Liver (tissue), 9 donors: ENCODE measurements around the gene KAZN. TPM values are rescaled to one million over a fixed set of nuclear protein-coding genes. Genes with fewer than 3 reads are reported as not detected.

Experiments used
- DNase-seq: peaks from one replicate; pipeline ENCODE4 v3.0.0-alpha.2; 2017; ENCODE audit warnings: low spot score
- H3K27ac ChIP-seq, 2 donors: one replicate each; pipeline ENCODE4 v1.7.0; 2013; ENCODE audit warnings: inconsistent platforms in 2 of 2, low read length in 2 of 2, control low read depth in 1 of 2, low read depth in 1 of 2, mild to moderate bottlenecking in 1 of 2
- H3K27me3 ChIP-seq, 4 donors: one replicate each; pipeline versions ENCODE4 v1.6.1 to v1.7.0; 2013; ENCODE audit warnings: low read length in 3 of 4, inconsistent platforms in 1 of 4, mild to moderate bottlenecking in 1 of 4, moderate library complexity in 1 of 4; ENCODE audit not compliant: control insufficient read depth in 4 of 4, insufficient read depth in 4 of 4
- H3K36me3 ChIP-seq, 4 donors: one replicate each; pipeline versions ENCODE4 v1.6.1 to v1.7.0; 2013; ENCODE audit warnings: low read length in 3 of 4, mild to moderate bottlenecking in 3 of 4, low read depth in 1 of 4, moderate library complexity in 1 of 4; ENCODE audit not compliant: control insufficient read depth in 4 of 4, insufficient read depth in 3 of 4
- H3K4me1 ChIP-seq, 4 donors: one replicate each; pipeline versions ENCODE4 v1.6.1 to v1.7.0; 2013; ENCODE audit warnings: low read length in 3 of 4, mild to moderate bottlenecking in 3 of 4, moderate library complexity in 1 of 4; ENCODE audit not compliant: control insufficient read depth in 4 of 4, insufficient read depth in 4 of 4
- H3K4me3 ChIP-seq, 3 donors: one replicate each; pipeline versions ENCODE4 v1.6.1 to v1.7.0; 2013; ENCODE audit warnings: low read length in 3 of 3, control low read depth in 1 of 3, low read depth in 1 of 3, mild to moderate bottlenecking in 1 of 3
- H3K9ac ChIP-seq, 2 donors: one replicate each; pipeline ENCODE4 v1.7.0; 2013; ENCODE audit warnings: low read length in 2 of 2, mild to moderate bottlenecking in 2 of 2, moderate library complexity in 2 of 2, control low read depth in 1 of 2, low read depth in 1 of 2
- H3K9me3 ChIP-seq, 4 donors: one replicate each; pipeline versions ENCODE4 v1.6.1 to v1.7.0; 2013; ENCODE audit warnings: low read length in 3 of 4; ENCODE audit not compliant: control insufficient read depth in 4 of 4
- ATF3 ChIP-seq: IDR thresholded peaks from 2 replicates; pipeline ENCODE4 v1.6.1; 2016; ENCODE audit warnings: antibody characterized with exemption
- CTCF ChIP-seq: fragments of 150-350 bp; IDR thresholded peaks from 2 replicates; pipeline ENCODE4 v1.5.1; 2017; ENCODE audit warnings: improper control_type of control experiment, low read depth, low read length; ENCODE audit not compliant: missing input control
- EGR1 ChIP-seq, 2 donors: IDR thresholded peaks; 2 replicates each; pipeline ENCODE4 v1.6.1; 2016 to 2018; ENCODE audit warnings: antibody characterized with exemption in 2 of 2, low read depth in 2 of 2
- FOXA1 ChIP-seq: IDR thresholded peaks from 2 replicates; pipeline ENCODE4 v1.6.1; 2016; ENCODE audit warnings: antibody characterized with exemption
- FOXA2 ChIP-seq: IDR thresholded peaks from 2 replicates; pipeline ENCODE4 v1.6.1; 2016; ENCODE audit warnings: antibody characterized with exemption
- GABPA ChIP-seq, 2 donors: IDR thresholded peaks in 1 of 2; conservative IDR thresholded peaks in 1 of 2; 2 replicates each; pipeline ENCODE4 v1.6.1; 2016; ENCODE audit warnings: antibody characterized with exemption in 2 of 2, mild to moderate bottlenecking in 1 of 2, moderate library complexity in 1 of 2
- HNF4A ChIP-seq, 2 donors: conservative IDR thresholded peaks; 2 replicates each; pipeline ENCODE4 v1.6.1; 2016; ENCODE audit warnings: antibody characterized with exemption in 2 of 2, mild to moderate bottlenecking in 2 of 2
- HNF4G ChIP-seq: IDR thresholded peaks from 2 replicates; pipeline ENCODE4 v1.6.1; 2016; ENCODE audit warnings: antibody characterized with exemption
- JUND ChIP-seq, 2 donors: IDR thresholded peaks; 2 replicates each; pipeline ENCODE4 v1.6.1; 2016; ENCODE audit warnings: antibody characterized with exemption in 2 of 2
- MAX ChIP-seq: IDR thresholded peaks from 2 replicates; pipeline ENCODE4 v1.6.1; 2016; ENCODE audit warnings: antibody characterized with exemption
- NR2F2 ChIP-seq: IDR thresholded peaks from 2 replicates; pipeline ENCODE4 v1.6.1; 2016; ENCODE audit warnings: antibody characterized with exemption
- RAD21 ChIP-seq, 2 donors: IDR thresholded peaks; 2 replicates each; pipeline ENCODE4 v1.6.1; 2016; ENCODE audit warnings: antibody characterized with exemption in 2 of 2, mild to moderate bottlenecking in 2 of 2
- REST ChIP-seq: IDR thresholded peaks from 2 replicates; pipeline ENCODE4 v1.6.1; 2016; ENCODE audit warnings: antibody characterized with exemption, mild to moderate bottlenecking
- RXRA ChIP-seq, 2 donors: IDR thresholded peaks; 2 replicates each; pipeline ENCODE4 v1.6.1; 2017 to 2018; ENCODE audit warnings: antibody characterized with exemption in 2 of 2, mild to moderate bottlenecking in 1 of 2
- SP1 ChIP-seq: IDR thresholded peaks from 2 replicates; pipeline ENCODE4 v1.6.1; 2018; ENCODE audit warnings: antibody characterized with exemption, mild to moderate bottlenecking
- TAF1 ChIP-seq: conservative IDR thresholded peaks from 2 replicates; pipeline ENCODE4 v1.6.1; 2016; ENCODE audit warnings: antibody characterized with exemption, mild to moderate bottlenecking
- YY1 ChIP-seq: IDR thresholded peaks from 2 replicates; pipeline ENCODE4 v1.6.1; 2016; ENCODE audit warnings: antibody characterized with exemption, mild to moderate bottlenecking
- ZBTB33 ChIP-seq: IDR thresholded peaks from 2 replicates; pipeline ENCODE4 v1.6.1; 2016; ENCODE audit warnings: antibody characterized with exemption
- WGBS: extraction: QIAGEN DNeasy Blood & Tissue Kit; methylation state at CpG from one replicate; pipeline ENCODE4 v1.1.7; 2013; 5-methylcytosine and 5-hydroxymethylcytosine counted together
- polyA plus RNA-seq, 2 donors: library from polyadenylated mRNA; stranded (reverse) in 1 of 2; unstranded in 1 of 2; fragments of 200-250 nt in 1 of 2; fragments of >200 nt in 1 of 2; fragmentation: Nextera tagmentation in 1 of 2; extraction: Ambion mirVana in 1 of 2; gene quantifications; one replicate each; pipeline versions ENCODE4 v1.2.1 to v1.2.3, GENCODE V29; 2013 to 2015
- total RNA-seq, 2 donors: library from RNA; depleted of rRNA; stranded (reverse); fragments of >200 nt; gene quantifications; one replicate each; pipeline ENCODE4 v1.2.3, GENCODE V29; 2014
- donor health status: healthy.
- donor health status: healthy.
- donor health status: healthy.
- donor health status: healthy.
- donor health status: healthy.

KAZN gene
- total and polyA plus RNA-seq, 4 donors, result 1.9 to 6.9 (median 2.4) TPM

GRCh38 chr1:14769486-14770274 is 171.2 kb downstream of the KAZN start:
- H3K36me3 ChIP-seq, result no peaks in the 10 kb centered on the region
- no peak overlapping the region for H3K27ac ChIP-seq
- no peak overlapping the region for H3K9ac ChIP-seq
- no peaks in the 10 kb centered on the region for H3K9me3 ChIP-seq
- no peak for DNase-seq
- TF ChIP-seq NR2F2 (no peak), ZBTB33 (no peak), FOXA2 (no peak), TAF1 (no peak), CTCF (no peak), HNF4A (conservative IDR thresholded peaks at IDR 0.05) (no peak), YY1 (no peak), RAD21 (IDR thresholded peaks at IDR 0.05) (no peak), SP1 (no peak), FOXA1 (no peak), GABPA (IDR thresholded peaks at IDR 0.05 in 1 of 2, conservative IDR thresholded peaks at IDR 0.05 in 1 of 2) (no peak), ATF3 (no peak), JUND (IDR thresholded peaks at IDR 0.05) (no peak), EGR1 (IDR thresholded peaks at IDR 0.05; ENCODE audit: low read depth in 2 of 2) (no peak), REST (no peak), HNF4G (no peak), MAX (no peak), RXRA (IDR thresholded peaks at IDR 0.05) (no peak)
- 89% methylated on average over 12 of the region's 12 CpGs for WGBS
- no peaks in the 10 kb centered on the region for H3K4me1 ChIP-seq
- H3K27me3 ChIP-seq, result peaks cover 0 to 3% (median 0%) of the 10 kb centered on the region in 4 donors
- H3K4me3 ChIP-seq, result no peak overlapping the region
